ENCODE data around the gene MUC2.
A peak's percentile ranks its signal among the peaks of the same experiment; 100 is the strongest.

Gene MUC2

DNA sequence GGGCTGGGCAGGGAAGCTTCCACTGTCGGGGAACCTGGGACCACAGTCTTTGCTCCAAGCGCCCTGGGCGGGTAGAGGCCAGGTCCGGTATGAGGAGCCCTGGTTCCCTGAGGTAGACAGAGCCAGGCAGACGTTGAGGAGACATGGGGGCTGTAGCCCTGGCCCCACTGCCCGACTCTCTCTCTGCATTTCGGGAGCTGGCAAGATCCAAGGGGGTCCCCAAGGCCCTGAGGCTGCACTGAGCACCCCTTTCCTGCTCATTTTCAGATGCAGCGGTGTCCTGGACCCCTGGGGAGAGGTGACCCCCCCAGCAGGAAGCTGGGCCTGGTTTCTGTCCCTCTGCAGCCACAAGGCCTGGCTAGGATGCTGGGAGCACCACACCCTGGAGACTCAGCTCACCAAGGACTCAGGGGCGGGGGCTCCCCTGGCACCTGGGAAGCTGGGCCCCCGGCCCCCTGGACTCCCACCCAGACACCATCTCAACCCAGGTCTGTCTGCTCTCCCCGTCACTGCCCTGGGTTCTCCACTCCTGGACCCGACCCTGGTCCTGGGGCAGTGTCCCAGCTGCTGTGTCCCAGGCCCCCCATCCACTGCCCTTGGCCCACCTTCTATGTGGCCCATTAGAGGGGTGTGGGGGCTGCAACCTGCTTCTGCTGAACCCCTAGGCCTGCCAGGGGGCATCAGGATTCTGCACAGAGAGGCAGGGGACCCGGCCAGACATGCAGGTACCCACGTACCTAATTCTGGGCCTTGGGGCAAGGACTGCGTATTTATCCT is 23.1 kb upstream of the MUC2 start:
- DNase-seq (ENCODE audit: low spot score), result no peak

DNA sequence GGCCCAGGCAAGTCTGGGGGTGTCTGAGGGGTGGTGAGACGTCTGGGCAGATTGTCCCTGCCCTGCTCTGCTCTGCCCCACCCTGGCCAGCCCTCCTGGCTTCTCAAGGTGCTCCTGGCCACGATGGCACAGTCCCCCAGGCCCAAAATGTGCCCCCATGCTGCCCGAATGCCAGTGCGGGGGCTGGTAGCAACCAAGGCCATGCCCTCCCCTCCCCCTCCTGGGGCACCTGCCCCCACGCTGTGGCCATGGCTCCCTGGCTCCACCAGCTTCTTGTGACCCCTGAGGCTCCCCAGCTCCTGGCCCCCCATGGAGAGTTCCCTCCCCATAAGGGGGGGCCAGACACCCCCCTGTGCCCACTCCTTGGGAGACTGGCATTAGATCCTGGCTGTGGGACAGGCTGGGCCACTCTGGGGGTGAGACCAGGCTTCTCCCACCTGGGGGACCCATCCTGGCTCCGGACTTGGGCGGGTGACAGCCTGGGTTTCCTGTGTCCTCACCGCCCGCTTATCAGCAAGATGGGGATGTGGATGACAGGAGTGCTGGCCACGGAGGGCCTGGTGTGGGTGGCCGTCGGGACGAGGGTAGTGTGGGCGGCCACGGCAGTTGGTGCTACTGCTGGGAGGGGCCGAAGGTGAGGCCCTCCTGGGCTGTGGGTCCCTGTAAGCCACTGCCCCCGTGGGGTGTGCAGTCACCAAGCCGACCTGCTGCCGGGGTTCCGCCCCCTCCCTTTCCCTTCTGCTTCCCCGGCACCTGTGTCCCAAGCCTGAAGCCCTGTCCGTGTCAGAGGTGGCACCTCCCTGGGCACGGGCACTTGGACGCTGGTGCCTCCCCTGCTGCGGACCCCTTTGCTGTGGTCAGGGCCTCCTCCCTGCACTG is 22.3 kb upstream of the MUC2 start:
- DNase-seq (ENCODE audit: low spot score), result no peak

DNA sequence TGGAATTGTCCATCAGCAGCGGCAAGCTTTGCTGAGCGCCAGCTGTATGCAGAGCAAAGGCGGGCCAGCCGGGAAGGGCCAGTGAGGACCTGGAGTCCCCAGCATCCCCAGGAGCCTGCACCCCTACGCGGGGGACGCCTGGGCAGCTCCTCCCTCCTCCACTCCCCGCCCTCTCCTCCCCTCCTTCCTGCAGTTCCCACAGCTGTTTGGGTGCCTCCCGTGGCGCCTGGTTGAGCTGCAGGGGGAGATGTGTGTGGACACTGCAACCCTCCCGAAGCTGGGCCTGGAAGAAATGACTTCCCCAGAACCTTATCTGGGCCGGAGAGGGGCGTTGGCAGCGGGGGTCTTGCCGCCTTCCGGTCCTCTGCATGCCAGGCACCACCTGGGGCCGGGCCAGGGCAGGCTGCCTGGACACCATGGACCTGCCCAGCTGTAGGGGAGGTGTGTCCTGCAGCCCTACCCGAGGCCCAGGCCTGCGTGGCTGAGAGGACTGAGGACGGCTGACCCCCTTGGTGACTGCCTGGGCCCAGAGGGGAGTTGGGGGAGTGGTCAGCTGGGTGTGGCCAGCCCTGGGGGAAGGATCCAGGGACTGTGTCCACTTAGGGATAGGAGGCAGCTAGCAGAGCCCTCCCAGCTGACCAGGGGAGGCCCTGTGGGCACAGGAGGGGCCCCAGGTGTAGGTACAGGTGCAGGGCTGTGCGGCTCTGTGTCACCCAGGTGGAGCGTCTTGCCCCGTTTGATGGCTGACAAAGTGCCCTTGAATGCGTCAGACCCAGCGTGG is 21.4 kb upstream of the MUC2 start:
- no peak for DNase-seq (ENCODE audit: low spot score)

DNA sequence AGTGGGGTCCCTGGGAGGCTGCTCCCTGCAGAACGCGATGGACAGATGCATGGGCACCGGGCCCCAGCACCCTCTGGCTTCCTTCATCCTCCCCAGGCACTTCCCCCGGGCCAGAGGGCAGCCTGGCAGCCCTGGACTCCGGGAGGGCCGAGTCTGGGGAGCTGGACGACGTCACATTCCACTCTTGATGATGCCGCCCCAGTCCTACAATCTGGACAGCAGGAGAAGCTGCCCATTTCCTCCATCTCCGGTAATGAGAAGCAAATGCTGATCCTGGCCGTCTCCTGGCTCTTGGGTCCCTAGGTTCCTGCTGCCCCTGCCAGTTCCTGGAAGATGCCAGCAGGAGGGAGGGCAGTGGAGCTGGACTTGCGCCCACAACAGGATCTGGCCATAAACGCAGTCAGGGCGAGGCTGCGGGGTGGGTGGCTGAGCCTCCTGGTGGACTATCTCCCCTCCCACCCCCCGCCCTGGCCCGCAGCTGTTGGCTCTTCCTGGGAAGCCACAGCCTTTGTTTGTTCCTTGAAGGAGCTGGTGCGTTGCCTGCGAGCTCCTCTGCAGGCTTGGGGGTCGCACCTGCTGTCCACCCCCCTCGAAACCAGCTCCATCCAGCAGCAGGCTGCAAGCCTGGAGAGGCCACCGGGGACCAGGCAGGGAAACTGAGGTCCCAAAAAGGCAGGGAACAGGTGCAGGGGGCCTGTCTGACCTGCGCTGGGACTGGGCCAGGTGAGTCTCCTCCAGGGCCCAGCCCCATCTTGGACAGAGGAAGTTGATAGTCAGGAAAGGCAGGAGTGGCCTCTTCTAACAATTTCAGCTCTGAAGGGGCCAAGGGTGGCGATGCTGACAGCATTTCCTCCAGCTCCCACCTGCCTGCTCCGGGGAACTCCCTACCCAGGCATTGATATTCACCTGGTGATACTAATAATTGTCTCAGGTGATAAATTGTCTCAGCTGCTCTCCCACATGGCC is 20.2 kb upstream of the MUC2 start:
- DNase-seq (ENCODE audit: low spot score), result no peak

DNA sequence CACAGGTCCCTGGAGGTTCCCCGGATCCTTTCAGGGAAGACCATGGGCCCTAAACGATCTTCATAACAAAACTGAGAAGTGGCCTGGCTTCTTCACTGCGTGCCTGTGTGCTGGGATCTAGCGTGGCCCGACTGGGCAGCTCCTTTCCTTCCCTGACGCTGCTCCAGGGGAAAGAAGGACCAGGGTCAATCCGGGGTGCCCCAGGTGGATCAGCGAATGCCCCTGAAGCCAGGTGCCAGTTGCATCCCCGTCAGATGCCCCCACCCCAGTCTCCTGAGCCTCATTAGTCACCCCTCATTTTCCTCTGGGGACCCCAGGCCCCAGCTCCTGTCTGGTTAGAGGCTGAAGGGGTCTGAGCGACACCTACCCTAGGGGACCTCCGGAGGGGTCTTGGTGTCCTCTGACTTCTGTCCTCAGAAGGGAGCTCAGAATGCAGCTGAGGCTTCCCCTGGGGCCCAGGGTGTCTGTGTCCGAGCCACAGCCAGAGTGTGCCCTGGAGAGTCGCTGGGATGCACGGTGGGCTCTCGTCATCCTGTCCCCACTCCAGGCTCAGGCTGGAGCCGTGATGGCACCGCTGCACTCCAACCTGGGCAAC is 19.5 kb upstream of the MUC2 start:
- DNase-seq (ENCODE audit: low spot score), result no peak

DNA sequence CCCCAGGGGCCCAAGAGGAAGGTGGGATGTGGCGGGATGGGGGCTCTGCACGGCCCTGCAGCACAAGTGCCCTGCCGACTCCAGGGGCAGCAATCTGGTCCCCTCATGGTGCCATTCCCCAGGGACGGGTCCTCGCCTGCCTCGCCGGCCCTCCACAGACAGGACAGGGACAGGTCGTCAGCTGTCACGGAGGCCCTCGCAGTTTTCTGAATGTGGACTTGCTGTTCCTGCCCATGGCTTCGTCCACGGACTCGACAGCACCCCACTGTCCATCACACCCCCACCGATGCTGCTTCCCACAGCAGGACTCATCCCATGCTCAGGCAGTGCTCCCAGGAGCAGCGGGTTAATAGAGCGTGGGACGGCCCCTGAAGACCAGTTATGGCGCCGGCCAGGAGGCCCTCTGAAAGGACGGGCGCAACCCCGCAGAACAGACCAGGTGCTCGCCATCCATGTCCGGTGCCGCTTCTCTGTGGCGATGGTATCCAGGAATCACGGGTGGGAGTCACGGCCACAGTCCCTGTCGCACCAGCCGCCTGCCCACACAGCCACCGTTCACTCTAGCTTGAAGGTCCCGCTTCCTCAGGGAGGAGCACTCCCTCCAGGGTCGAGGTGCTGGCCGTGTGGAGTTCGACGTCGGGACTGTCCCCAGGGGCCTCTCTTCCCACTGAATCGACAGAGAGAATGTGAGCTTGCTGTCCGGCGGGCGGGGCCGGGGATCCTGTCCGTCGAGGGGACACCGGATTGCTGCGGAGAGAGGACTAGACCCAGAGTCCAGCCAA is 18.5 kb upstream of the MUC2 start:
- no peak for DNase-seq (ENCODE audit: low spot score)

DNA sequence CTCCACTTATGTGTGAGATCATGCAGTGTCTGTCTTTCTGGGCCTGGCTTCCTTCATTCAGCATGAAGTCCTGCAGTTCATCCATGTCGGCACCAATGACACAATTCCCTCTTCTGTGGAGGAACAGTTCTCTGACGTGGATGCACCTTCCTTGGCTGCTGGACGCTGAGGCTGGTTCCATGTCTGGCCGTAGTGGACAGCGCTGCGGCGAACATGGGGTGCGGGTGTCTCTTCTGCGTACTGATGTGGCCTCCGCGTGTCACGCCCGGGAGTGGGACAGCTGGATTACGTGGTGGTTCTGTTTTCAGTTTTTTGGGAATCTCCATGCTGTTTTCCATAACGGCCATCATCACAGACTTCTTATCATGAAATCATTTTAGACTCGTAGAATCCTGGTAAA is 16.9 kb upstream of the MUC2 start:
- no peak for DNase-seq (ENCODE audit: low spot score)

DNA sequence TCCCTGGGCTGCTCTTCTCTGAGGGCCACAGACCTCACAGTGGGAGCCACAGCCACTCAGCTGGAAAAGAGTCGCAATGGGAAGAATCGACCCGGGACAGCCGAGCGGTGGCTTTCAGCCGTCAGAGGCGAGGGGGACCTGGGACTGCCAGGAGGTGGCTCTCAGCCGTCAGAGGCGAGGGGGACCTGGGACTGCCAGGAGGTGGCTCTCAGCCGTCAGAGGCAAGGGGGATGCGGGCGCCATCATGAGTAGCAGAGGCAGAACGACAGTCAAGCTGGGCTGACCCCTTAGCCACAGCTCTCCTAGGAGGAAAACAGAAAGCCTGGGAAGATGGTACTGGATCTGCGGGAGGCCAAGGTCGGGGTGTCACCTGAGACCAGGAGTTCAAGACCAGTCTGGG is 14.9 kb upstream of the MUC2 start:
- no peak for DNase-seq (ENCODE audit: low spot score)

DNA sequence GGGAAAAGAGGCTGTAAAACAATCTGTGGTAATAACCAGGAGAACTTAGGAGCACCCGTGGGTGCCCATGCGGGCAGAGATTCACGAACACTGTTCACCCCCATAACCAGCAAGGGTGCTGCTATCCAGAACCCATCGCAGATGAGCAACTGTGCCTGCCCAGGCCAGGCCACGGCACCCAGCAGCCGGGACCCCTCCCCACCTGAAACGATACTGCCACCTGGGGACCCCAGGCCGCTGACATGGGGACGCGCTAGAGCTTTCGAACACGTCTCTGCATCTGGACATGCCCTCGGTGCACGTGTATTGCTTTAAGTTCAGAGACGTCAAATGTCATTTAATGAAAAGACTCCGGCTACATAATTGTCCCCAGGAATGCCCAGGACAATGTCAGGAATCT is 14.3 kb upstream of the MUC2 start:
- DNase-seq (ENCODE audit: low spot score), result no peak

DNA sequence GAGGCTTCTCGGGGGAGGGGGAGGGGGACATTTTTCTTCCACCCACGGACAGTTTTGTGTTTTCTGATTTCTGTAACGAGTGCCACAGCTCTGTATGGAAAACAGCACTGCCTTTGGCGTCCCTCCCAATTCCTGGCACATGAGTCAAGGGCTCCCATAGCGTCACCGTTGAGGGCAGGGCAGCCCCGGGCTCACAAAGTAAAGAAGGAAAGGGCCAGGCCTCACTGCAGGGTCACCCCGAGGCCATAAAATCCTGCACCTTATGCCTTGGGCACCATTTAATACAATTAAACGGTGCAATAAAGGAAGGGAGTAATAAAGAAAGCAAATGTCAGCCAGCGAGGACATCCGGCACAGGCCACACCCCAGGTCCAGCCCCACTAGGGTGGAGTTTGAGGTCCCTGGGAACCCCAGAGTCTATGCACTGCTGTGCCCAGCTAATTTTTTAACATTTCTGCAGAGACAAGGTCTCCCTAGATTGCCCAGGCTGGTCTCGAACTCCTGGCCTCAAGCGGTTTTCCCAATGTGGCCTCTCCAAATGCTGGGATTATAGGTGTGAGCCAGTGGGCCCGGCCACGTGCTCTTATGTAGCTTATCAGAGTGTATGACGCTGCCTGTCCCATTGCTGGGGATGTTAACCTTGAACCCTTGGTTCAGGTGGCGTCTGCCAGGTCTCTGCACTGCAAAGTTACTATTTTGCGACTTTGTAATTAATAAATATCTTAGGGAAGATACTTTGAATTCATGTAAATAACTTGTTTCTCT is 13.6 kb upstream of the MUC2 start:
- DNase-seq (ENCODE audit: low spot score), result peak; percentile 75

DNA sequence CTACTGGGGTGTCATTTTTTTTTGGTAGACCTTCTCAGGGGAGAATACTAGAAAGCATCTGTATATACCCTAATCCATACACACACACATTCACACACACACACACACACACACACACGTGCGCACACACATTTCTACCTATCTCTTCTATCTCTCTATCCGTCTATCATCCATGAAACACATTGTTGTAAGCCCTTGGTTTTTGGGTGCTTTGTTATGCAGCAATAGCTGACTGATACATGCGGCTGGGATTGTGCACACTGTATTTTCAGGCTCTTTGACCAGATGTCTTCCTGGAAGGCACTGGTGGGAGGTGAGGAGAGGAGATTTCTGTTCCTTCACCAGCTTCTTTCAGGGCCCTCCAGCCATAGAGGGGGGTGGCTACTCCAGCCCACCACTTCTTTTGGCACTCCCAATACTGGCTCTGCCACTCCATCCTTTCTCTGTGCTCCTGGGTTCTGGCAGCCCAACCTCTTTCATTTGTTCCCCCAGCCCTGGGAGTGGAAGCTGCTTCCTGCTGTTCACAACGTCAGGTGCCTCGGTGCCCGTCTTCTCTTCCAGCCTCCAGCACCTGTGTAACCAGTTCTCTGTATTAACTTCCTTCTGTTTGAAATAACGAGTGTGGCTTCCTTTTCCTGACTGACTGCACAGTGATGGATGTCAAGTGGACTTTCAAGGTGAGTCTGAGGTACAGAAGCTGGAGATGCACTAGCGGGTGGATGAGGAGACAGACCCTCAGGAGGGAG is 12.4 kb upstream of the MUC2 start:
- no peak for DNase-seq (ENCODE audit: low spot score)

DNA sequence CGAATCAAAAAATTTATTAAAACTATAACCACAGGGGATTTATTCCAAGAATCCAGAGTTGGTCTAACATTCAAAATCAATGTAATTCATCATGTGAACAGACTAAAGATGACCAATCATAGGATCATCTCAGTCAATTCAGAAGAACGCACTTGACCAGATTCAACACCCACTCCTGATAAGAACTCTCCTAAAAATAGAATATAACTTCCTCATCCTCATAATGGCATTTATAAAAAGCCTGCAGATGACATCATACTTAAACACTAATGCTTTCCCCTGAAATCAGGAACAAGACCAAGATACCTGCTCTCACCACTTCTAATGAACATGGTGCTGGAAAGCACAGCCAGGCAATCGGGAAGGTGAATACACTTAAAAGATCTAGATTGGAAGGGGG is 10.5 kb upstream of the MUC2 start:
- DNase-seq (ENCODE audit: low spot score), result peak; percentile 35

DNA sequence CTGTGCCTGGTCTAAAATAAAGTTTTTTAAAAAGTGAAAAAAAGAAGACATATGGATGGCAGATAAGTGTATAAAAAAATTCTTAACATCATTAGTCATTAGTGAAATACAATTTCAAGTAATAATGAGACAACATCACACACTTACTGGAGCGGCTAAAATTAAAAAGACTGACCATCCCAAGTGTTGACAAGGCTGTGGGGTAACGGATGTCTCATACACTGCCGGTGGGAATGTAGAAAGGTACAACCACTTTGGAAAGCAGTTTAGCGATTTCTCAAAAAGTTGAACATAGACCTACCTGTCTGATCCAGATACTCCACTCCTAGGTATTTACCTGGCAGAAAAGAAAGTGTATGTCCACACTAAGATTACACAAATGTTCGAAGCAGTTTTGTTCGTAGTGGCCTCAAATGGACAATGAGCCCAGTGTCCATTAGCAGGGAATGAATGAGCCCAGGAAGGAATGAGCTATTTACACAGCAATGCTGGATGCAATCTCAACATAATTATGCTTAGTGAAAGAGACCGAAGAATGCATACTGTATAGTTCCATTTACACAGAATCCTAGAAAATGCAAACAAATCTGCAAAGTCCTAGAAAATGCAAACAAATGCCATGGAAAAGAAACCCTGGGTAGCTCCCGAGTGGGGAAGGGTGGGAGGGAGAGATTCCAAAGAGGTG is 6.7 kb upstream of the MUC2 start:
- DNase-seq (ENCODE audit: low spot score), result no peak

DNA sequence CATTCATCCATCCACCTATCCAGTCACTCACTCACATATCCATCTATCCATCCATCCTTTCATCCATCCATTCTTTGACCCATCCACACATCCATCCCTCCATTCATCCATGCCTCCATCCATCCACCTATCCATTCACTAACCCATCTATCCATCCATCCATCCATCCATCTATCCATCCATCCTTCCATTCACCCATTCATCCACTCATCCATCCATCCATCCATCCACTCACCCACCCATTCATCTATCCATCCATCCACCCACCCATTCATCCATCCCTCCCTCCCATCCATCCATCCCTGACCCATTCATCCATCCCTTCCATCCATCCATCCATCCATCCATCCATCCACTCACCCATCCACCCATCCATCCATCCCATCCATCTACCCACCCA is 4.9 kb upstream of the MUC2 start:
- DNase-seq (ENCODE audit: low spot score), result no peak

DNA sequence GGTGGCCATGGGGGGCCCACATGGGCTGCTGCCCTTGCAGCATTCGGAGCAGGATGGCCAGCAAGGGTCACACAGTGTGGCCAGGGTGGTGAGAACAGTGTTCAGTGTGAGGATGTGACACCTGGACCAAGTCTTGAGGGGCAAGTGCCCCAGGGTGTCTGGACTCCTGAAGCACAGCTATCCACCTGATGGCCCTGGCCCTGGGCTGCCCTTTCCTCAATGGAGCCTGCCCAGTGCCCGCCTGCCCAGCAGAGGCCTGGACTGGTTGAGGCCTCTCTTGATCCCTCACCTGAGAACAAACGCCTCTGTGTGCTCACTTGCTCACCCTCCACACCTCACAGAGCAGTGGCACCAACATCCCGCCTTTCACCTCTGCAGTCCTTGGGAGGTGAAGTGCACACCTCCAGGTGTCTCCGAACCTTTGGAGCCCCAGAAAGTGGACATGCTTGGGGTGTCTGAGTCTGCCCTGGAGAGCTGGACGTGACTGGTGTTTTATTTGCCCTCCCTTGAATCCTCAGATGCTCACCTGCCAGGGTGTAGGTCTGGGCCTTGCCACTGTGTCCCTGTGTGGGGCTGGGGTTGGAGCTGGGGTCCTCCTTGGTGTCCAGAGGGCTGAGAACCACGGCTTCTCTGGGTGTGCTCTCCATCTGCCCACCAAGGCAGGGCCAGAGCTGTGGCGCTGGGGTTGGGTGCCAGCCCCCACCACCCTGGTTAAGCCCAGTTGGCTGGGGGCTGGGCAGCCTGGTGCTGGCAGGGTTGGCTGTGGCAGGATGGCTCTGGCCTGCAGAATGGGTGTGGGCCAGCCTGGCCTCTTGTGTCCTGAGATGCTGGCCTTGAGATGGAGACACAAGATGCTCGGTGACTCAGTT is 3.8 kb upstream of the MUC2 start:
- no peak for DNase-seq (ENCODE audit: low spot score)

DNA sequence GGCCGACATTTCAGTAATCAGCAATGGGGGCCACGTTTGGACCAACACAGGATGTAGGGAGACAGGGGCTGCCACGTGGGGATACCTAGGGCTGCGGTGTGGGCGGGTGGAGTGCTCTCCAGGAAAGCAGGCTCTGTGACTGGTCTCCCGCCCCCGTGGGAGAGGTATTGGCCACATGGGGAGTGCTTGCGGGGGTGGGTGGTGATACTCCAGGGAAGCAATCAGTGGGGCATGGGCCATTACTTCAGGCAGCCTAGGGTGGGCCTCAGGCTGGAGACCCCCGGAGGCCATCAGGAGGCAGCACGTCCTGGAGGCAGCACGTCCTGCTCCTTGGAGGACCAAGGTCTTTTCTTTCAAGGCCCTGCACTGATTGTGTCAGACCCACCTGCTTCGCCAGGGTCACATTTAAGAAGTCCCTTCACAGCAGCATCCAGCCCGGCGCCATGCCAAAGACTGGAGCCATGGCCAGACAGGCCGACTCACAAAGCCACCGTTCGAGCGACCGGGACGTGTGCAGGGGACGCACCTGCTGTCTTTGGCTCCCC is 3.0 kb upstream of the MUC2 start:
- DNase-seq (ENCODE audit: low spot score), result no peak

All from kidney tubule cell (primary cell).